NAMALWA (cell line): ENCODE measurements around the gene SLC34A1.

Source experiments
- DNase-seq: peaks from one replicate; pipeline ENCODE4 v3.0.0-alpha.2; 2015; ENCODE audit warnings: low spot score

Gene SLC34A1

GRCh38 chr5:177388521-177389052 is 4.4 kb downstream of the SLC34A1 start:
- no peak for DNase-seq

DNA sequence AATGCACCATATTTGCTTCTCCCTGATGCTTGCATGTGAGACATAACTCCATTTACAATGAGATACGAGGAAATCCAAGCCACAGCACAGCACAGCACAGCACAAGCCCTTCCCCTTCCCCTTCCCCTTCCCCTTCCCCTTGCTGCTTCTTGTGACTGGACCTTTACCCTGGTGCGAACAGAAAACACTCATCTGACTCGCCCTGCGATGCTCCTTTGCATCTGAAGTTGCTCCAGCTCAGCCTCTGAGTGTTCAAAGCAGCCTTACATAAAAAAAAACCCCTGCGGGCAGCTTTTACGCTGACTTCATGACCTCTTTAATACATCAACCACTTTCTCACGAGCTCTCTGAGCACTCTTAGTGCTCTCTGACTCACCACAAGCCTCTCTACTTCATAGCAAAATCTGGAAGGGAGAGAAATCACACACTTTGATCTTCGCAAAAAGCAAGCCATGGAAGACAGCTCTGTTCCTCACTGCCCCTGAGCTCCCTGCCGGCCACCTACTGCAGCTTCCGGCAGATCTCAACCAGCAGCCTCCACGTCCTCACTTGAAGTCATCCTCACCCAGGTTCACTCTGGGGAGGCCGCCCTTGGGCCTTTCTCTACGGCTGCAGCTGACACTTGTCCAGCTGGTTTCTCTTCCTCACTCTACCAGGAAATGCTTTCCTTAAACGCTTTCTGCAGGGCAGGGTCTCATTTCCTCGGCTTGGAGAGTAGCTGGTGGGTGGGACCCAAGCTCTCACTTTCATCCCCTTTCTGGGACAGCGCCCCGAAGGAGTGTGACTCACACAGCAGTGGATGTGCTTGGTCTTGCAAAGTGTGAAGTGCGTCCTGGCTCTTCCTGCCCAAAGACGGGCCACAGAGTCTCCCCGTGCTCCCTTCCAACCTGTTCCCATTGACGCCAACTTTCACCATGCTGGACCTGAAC is 5.3 kb downstream of the SLC34A1 start:
- peak; percentile 48 for DNase-seq

DNA sequence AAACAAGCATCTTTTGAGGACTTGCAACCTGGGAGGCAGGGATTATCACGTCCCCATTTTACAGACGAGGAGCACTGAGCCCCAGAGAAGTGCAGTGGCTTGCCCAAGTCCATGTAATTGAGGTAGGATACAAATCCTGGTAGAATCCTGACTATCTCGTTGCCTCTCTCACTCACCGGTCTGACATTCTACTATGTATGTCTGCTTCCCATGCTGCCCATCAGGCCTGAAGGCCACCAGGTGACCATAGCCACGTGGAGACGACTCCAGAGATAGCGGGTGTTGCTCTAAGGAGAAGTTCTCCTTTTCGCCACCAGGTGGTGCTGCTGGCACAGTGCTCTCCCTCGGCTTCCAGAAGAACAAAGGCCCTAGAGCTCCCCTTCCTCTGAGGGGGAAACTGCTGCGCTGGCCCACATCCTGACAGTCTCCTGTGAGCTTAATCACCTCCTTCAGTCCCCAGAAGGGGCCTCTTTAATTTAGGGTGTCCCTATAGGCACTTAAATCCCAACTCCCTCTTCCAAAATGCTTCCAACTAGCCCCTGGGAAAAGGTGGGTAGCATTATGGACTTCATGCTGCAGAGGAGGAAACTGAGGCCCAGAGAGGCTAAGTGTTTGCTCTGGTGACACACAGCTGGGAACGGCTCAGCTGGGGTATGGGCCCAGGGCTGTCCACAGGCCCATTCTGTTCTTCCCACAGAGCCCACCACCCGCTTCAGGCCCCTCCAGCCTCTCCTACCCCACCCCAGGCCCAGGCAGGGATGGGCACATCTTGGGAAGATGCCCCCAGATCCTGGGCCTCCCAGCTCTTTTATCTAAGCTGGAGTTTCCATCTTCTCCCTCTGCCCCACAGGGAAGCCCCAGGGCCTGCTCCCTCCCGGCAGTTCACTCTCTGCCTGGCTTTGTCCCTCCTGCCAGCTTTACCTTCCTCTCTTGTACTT is 6.4 kb downstream of the SLC34A1 start:
- peak; percentile 92 for DNase-seq

DNA sequence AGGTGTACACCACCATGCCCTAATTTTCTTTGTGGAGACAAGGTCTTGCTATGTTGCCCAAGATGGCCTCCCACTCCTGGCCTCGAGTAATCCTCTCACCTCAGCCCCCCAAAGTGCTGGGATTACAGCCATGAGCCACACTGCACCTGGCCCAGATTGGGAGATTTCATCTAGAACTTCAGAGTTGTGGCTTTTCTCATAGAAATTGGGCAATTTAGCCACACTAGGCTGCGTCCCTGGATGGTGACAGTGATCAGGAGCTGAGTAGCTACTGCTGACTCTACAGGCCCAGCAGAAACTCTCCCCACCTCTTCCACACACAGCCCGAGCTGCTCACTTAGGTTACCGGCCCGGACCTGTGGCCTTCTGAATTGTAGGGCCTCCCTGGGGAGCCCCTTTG is 8.5 kb downstream of the SLC34A1 start:
- DNase-seq: no peak

GRCh38 chr5:177393206-177393765 is 9.1 kb downstream of the SLC34A1 start:
- DNase-seq: no peak

DNA sequence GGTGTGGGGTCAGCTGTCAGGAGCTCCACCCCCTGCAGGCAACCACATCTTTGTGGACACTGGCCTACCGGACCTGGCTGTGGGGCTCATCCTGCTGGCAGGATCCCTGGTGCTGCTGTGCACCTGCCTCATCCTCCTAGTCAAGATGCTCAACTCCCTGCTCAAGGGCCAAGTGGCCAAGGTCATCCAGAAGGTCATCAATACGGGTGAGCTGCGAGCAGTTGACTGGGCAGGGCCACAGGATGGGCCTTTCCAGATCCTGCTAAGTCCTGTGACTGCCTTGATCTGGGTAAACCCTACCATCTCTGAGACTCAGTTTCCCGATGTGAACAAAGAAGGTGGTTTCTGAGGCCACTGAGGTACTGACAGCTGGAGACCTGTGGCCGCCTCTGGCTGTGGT is 9.8 kb downstream of the SLC34A1 start:
- DNase-seq: no peak

DNA sequence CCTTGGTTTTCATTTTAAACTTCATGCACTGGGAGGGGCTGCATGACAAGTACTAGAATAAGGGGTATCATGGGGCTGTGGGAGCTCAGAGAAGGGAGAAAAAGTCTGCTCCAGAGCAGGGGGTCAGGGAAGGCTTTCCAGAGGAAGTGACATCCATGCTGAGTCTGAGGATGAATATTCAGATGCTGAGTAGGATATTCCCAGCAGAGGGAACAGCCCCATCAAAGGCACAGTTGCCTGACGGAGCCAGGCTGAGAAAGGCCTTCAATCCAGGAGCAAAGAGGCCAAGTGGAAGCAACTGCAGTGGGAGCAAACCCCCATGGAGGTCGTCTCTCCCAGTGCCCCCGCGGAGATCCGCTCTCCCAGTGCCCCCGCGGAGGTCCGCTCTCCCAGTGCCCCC is 11.8 kb downstream of the SLC34A1 start:
- DNase-seq: no peak

- no peak for DNase-seq
Measured at GRCh38 chr5:177396807-177397206, 12.6 kb downstream of the SLC34A1 start.

DNA sequence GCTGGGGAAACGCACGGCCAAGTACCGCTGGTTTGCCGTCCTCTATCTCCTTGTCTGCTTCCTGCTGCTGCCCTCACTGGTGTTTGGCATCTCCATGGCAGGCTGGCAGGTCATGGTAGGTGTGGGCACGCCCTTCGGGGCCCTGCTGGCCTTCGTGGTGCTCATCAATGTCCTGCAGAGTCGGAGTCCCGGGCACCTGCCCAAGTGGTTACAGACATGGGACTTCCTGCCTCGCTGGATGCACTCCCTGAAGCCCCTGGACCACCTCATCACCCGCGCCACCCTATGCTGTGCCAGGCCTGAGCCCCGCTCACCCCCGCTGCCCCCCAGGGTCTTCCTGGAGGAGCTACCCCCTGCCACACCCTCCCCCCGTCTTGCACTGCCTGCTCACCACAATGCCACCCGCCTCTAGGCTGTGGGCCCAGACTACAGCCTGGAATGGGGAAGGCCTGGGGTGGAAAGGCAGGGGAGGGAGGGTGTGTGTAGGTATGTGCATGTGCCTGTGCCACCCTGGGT is 13.7 kb downstream of the SLC34A1 start:
- no peak for DNase-seq

GRCh38 chr5:177399997-177400868 is 16.0 kb downstream of the SLC34A1 start, which contains the start of gene PFN3:
Gene PFN3, minus strand, starts transcription at chr5:177400661. Its CDS starts 85 bp downstream, at chr5:177400576.
- no peak for DNase-seq

DNA sequence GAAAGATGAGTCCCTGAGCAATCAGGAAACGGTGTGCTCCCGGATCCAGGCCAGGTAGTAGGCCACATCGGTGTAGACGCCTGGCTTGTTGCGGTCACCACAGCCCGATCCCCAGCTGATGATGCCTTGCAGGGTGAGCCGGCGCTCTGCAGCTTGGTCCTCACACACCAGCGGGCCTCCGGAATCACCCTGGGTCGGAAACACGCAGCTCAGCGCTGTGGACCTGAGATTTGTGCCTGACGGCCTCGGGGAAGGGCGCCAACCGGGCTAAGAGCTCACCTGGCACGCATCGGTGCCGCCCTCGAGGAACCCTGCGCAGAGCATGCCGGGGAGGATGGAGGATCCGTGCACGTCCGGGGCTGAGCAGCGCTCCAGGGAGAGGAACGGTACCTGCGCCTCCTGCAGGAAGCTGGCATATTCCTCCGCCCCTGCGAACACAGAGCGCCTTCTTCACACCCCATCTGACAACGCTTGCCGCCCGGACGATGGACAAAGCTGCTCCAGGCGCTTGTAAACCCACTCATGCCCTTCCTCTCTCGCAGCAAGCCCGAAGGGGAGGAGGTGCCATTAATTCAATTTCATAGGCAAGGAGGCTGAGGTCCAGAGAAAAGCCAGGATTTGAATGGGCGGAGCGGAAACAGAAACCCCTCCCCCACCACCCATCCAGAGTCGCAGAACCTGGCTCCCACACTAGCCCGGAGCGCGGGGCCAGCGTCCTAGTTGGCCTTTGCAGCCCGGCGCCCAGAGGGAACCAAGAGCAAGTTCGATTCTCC is 18.2 kb downstream of the SLC34A1 start:
- no peak for DNase-seq

- no peak for DNase-seq
Measured at GRCh38 chr5:177403102-177403791, 19.0 kb downstream of the SLC34A1 start.

GRCh38 chr5:177403792-177404640 is 19.8 kb downstream of the SLC34A1 start:
- DNase-seq: peak; percentile 78

- no peak for DNase-seq
Measured at GRCh38 chr5:177404641-177405179, 20.5 kb downstream of the SLC34A1 start.

DNA sequence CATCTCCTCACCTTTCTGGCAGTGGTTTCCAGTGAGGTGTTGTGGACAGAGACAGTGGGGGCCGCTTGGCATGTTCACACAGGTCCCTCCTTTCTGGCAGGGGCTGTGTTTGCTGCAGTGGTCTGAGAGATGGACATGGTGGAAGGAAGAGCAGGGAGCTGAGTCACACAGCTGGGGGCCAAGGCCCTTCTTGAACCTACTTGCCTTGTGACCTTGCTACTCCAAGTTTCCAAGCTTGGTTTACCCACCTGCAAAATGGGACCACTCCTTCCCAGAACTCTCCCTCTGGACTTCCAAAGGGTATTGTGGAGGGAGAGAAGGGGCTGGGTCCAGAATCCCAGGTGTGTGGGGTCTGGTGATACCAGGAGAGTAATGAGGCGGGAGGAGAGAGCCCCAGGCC is 21.1 kb downstream of the SLC34A1 start:
- no peak for DNase-seq

GRCh38 chr5:177405805-177406204 is 21.6 kb downstream of the SLC34A1 start:
- peak; percentile 42 for DNase-seq

GRCh38 chr5:177409043-177409801 is 25.0 kb downstream of the SLC34A1 start, which contains the start of gene F12:
Gene F12, minus strand, starts transcription at chr5:177409564. Its CDS starts 37 bp downstream, at chr5:177409527.
- no peak for DNase-seq
